WTC11 (cell line): ENCODE measurements around the gene CYP3A4. TPM values are rescaled to one million over a fixed set of nuclear protein-coding genes. Genes with fewer than 3 reads are reported as not detected.
"Not testable (repeated sequence)": the region's sequence is repeated elsewhere in the genome, so short reads cannot be mapped to it uniquely, and the experiment has no call there.

Experiments used
- ATAC-seq: fragments of 200-7000 bp; cut with Tn5 transposase; 2 replicates; pipeline ENCODE4 v1.10.0; 2021; ENCODE audit warnings: mild to moderate bottlenecking, moderate library complexity
- CTCF ChIA-PET: fragments of 300-600 bp; sonication (Branson Sonifier 250); formaldehyde crosslinking; loops from one replicate; lab custom pipeline; 2021; ENCODE audit warnings: antibody characterized with exemption; lab: Charles Lee
- POLR2A ChIA-PET: fragments of 350-600 bp; sonication (Branson Sonifier 250); formaldehyde crosslinking; loops from one replicate; lab custom pipeline; 2021; ENCODE audit warnings: antibody characterized with exemption; lab: Charles Lee
- DNase-seq: peaks from one replicate; pipeline ENCODE4 v3.0.0; 2021; ENCODE audit warnings: low spot score
- H3K27ac Mint-ChIP-seq: 2 replicates; pipeline ENCODE4 v1.8.0; 2021; ENCODE audit warnings: mixed read lengths
- H3K27me3 Mint-ChIP-seq: 2 replicates; pipeline ENCODE4 v1.8.0; 2021; ENCODE audit warnings: low read depth, mild to moderate bottlenecking, moderate library complexity, mixed read lengths
- H3K36me3 Mint-ChIP-seq: 2 replicates; pipeline ENCODE4 v1.8.0; 2021; ENCODE audit warnings: mixed read lengths
- H3K4me1 Mint-ChIP-seq: 2 replicates; pipeline ENCODE4 v1.8.0; 2022; ENCODE audit warnings: mixed read lengths
- H3K4me3 Mint-ChIP-seq: 2 replicates; pipeline ENCODE4 v1.8.0; 2021; ENCODE audit warnings: mild to moderate bottlenecking, moderate library complexity, mixed read lengths
- H3K9me3 Mint-ChIP-seq: 2 replicates; pipeline ENCODE4 v1.8.0; 2021; ENCODE audit warnings: mixed read lengths
- ATF1 ChIP-seq: sonication (generic); formaldehyde crosslinking; IDR thresholded peaks from 2 replicates; pipeline ENCODE4 v1.8.1; 2023; ENCODE audit warnings: mild to moderate bottlenecking, moderate library complexity, missing genetic modification reagents
- ETV6 ChIP-seq: sonication (generic); formaldehyde crosslinking; IDR thresholded peaks from 2 replicates; pipeline ENCODE4 v1.8.1; 2022; ENCODE audit warnings: mild to moderate bottlenecking, missing genetic modification reagents
- FOXJ3 ChIP-seq: sonication (generic); formaldehyde crosslinking; IDR thresholded peaks from 2 replicates; pipeline ENCODE4 v1.9.0; 2021; ENCODE audit warnings: missing genetic modification reagents, mild to moderate bottlenecking, borderline replicate concordance
- GRHL2 ChIP-seq: fragments of 250-450 bp; sonication (Bioruptor Pico); IDR thresholded peaks from 2 replicates; pipeline ENCODE4 v1.8.0; 2022; ENCODE audit warnings: mild to moderate bottlenecking, moderate library complexity; ENCODE audit not compliant: insufficient replicate concordance, severe bottlenecking
- GTF2I ChIP-seq: fragments of 250-450 bp; sonication (Bioruptor Pico); conservative IDR thresholded peaks from 2 replicates; pipeline ENCODE4 v1.4.0; 2021; ENCODE audit warnings: mild to moderate bottlenecking
- NFATC4 ChIP-seq: fragments of 250-450 bp; sonication (Bioruptor Pico); IDR thresholded peaks from 2 replicates; pipeline ENCODE4 v1.9.0; 2021; ENCODE audit warnings: mild to moderate bottlenecking
- NFYB ChIP-seq: sonication (generic); formaldehyde crosslinking; conservative IDR thresholded peaks from 2 replicates; pipeline ENCODE4 v1.8.0; 2022; ENCODE audit warnings: low read depth, missing genetic modification reagents
- NR1H2 ChIP-seq: sonication (generic); formaldehyde crosslinking; IDR thresholded peaks from 2 replicates; pipeline ENCODE4 v1.9.0; 2021; ENCODE audit warnings: mild to moderate bottlenecking, moderate library complexity, missing genetic modification reagents
- NR2C2 ChIP-seq: sonication (generic); formaldehyde crosslinking; IDR thresholded peaks from 2 replicates; pipeline ENCODE4 v1.8.0; 2022; ENCODE audit warnings: mild to moderate bottlenecking, missing genetic modification reagents
- NR3C1 ChIP-seq: sonication (generic); formaldehyde crosslinking; conservative IDR thresholded peaks from 2 replicates; pipeline ENCODE4 v1.8.1; 2023; ENCODE audit warnings: low read depth, mild to moderate bottlenecking, missing genetic modification reagents
- RELA ChIP-seq: sonication (generic); formaldehyde crosslinking; IDR thresholded peaks from 2 replicates; pipeline ENCODE4 v1.8.1; 2022; ENCODE audit warnings: missing genetic modification reagents, mild to moderate bottlenecking, borderline replicate concordance
- TCF7 ChIP-seq: sonication (generic); formaldehyde crosslinking; IDR thresholded peaks from 2 replicates; pipeline ENCODE4 v1.8.0; 2022; ENCODE audit warnings: mild to moderate bottlenecking, low read depth, missing genetic modification reagents, moderate library complexity
- TP53 ChIP-seq: sonication (generic); formaldehyde crosslinking; IDR thresholded peaks from 2 replicates; pipeline ENCODE4 v1.8.1; 2023; ENCODE audit warnings: mild to moderate bottlenecking, missing genetic modification reagents
- ZBTB21 ChIP-seq: sonication (generic); formaldehyde crosslinking; IDR thresholded peaks from 2 replicates; pipeline ENCODE4 v1.8.1; 2023; ENCODE audit warnings: mild to moderate bottlenecking, missing genetic modification reagents, borderline replicate concordance
- ZNF219 ChIP-seq: sonication (generic); formaldehyde crosslinking; IDR thresholded peaks from 2 replicates; pipeline ENCODE4 v1.8.0; 2023; ENCODE audit warnings: missing genetic modification reagents, mild to moderate bottlenecking, borderline replicate concordance
- ZNF263 ChIP-seq: sonication (generic); formaldehyde crosslinking; IDR thresholded peaks from 2 replicates; pipeline ENCODE4 v1.8.1; 2022; ENCODE audit warnings: low read depth, mild to moderate bottlenecking, moderate library complexity, missing genetic modification reagents
- ZNF416 ChIP-seq: fragments of 250-450 bp; sonication (Bioruptor Pico); IDR thresholded peaks from 2 replicates; pipeline ENCODE4 v1.9.0; 2021; ENCODE audit warnings: mild to moderate bottlenecking, inconsistent platforms
- ZNF423 ChIP-seq: fragments of 250-450 bp; sonication (Bioruptor Pico); IDR thresholded peaks from 2 replicates; pipeline ENCODE4 v2.1.2; 2022; ENCODE audit warnings: mild to moderate bottlenecking, moderate library complexity
- total RNA-seq: library from RNA; stranded (reverse); gene quantifications from 3 replicates; pipeline ENCODE4 v1.2.3, GENCODE V29; 2021
- TF ChIP-seq, protein P1 (sequence below): sonication (generic); formaldehyde crosslinking; IDR thresholded peaks from 2 replicates; pipeline ENCODE4 v1.8.0; 2022; ENCODE audit warnings: mild to moderate bottlenecking, missing genetic modification reagents
- TF ChIP-seq, protein P2 (sequence below): fragments of 200-600 bp; IDR thresholded peaks from 2 replicates; pipeline ENCODE4 v1.8.0; 2022; ENCODE audit warnings: antibody characterized with exemption
- TF ChIP-seq, protein P3 (sequence below): sonication (generic); formaldehyde crosslinking; IDR thresholded peaks from 2 replicates; pipeline ENCODE4 v1.8.1; 2022; ENCODE audit warnings: mild to moderate bottlenecking, missing genetic modification reagents, moderate library complexity, borderline replicate concordance
- TF ChIP-seq, protein P4 (sequence below): sonication (generic); formaldehyde crosslinking; conservative IDR thresholded peaks from 2 replicates; pipeline ENCODE4 v1.8.1; 2022; ENCODE audit warnings: mild to moderate bottlenecking, missing genetic modification reagents
- TF ChIP-seq, protein P5 (sequence below): fragments of 250-450 bp; sonication (Bioruptor Pico); conservative IDR thresholded peaks from 2 replicates; pipeline ENCODE4 v1.9.0; 2021; ENCODE audit warnings: mild to moderate bottlenecking
- TF ChIP-seq, protein P6 (sequence below): sonication (generic); formaldehyde crosslinking; IDR thresholded peaks from 2 replicates; pipeline ENCODE4 v1.8.1; 2023; ENCODE audit warnings: mild to moderate bottlenecking, missing genetic modification reagents

CYP3A4 gene
- total RNA-seq, 1 experiment from 2014 or later: 0.33 TPM

DNA sequence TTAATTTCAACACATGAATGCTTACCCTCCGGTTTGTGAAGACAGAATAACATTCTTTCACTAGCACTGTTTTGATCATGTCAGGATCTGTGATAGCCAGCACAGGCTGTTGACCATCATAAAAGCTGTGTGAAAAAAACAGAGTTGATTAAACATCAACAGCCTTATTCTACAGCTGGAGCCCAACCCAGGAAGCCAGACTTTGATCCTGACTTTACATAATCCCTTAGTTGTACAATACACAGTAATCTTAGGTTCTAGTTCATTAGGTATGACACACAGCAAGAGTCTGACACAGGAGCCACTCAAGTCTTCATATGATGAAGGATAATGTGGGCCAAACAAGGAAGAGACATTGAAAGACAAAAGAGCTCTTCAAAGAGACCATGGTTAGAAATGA, 11.4 kb downstream of the CYP3A4 start (continued):
- TF ChIP-seq ATF1 (CRISPR knock-in tag) (no peak), GRHL2 (CRISPR knock-in tag) (no peak)
- TF ChIP-seq, protein P1, sequence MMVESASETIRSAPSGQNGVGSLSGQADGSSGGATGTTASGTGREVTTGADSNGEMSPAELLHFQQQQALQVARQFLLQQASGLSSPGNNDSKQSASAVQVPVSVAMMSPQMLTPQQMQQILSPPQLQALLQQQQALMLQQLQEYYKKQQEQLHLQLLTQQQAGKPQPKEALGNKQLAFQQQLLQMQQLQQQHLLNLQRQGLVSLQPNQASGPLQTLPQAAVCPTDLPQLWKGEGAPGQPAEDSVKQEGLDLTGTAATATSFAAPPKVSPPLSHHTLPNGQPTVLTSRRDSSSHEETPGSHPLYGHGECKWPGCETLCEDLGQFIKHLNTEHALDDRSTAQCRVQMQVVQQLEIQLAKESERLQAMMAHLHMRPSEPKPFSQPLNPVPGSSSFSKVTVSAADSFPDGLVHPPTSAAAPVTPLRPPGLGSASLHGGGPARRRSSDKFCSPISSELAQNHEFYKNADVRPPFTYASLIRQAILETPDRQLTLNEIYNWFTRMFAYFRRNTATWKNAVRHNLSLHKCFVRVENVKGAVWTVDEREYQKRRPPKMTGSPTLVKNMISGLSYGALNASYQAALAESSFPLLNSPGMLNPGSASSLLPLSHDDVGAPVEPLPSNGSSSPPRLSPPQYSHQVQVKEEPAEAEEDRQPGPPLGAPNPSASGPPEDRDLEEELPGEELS: no peak
- TF ChIP-seq, protein P2, sequence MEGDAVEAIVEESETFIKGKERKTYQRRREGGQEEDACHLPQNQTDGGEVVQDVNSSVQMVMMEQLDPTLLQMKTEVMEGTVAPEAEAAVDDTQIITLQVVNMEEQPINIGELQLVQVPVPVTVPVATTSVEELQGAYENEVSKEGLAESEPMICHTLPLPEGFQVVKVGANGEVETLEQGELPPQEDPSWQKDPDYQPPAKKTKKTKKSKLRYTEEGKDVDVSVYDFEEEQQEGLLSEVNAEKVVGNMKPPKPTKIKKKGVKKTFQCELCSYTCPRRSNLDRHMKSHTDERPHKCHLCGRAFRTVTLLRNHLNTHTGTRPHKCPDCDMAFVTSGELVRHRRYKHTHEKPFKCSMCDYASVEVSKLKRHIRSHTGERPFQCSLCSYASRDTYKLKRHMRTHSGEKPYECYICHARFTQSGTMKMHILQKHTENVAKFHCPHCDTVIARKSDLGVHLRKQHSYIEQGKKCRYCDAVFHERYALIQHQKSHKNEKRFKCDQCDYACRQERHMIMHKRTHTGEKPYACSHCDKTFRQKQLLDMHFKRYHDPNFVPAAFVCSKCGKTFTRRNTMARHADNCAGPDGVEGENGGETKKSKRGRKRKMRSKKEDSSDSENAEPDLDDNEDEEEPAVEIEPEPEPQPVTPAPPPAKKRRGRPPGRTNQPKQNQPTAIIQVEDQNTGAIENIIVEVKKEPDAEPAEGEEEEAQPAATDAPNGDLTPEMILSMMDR: no peak
- TF ChIP-seq, all 79 proteins: peak for 0

DNA sequence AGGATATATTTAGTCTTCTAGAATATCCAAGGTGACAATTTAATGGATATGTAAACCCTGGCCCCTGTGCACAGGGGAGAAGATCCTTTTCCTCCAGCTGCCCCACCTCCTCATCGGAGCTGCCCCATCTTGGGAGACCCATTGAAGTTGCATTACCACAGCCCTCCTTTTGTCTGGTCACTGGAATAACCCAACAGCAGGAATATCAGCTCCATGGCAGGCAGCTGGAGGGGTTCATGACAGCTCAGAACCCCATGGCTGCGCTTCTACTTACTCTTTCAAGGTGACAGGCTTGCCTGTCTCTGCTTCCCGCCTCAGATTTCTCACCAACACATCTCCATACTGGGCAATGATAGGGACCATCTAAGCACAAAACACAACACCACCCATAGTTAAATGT, 14.5 kb downstream of the CYP3A4 start:
- POLR2A ChIA-PET, H3K27ac Mint-ChIP-seq, H3K9me3 Mint-ChIP-seq, H3K36me3 Mint-ChIP-seq, CTCF ChIA-PET, H3K4me1 Mint-ChIP-seq, ATAC-seq, DNase-seq, H3K4me3 Mint-ChIP-seq: not testable (repeated sequence)
- peaks cover 10% of the 10 kb centered on the region for H3K27me3 Mint-ChIP-seq

DNA sequence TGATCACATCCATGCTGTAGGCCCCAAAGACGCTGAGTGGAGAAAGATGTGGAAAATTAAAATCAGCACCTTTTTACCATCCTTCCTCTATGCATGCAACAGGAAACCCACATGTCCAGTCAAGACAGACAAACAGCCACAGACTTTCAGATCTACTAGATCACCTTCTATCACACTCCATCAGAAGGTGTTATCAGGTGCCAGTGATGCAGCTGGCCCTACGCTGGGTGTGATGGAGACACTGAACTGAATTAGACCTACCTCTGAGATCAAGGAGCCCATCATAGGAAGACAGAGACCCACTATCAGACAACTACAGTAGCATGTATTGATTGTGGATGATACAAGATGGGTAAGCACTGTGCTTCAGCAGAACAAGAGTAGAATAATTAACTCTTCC, 15.5 kb downstream of the CYP3A4 start:
- TF ChIP-seq TCF7 (CRISPR knock-in tag) (no peak), GTF2I (no peak), ZBTB21 (CRISPR knock-in tag) (no peak), FOXJ3 (no peak), NR1H2 (CRISPR knock-in tag) (no peak), GRHL2 (CRISPR knock-in tag) (no peak), ZNF423 (CRISPR knock-in tag) (no peak), NR2C2 (CRISPR knock-in tag) (no peak), NFATC4 (no peak), ETV6 (no peak), NFYB (no peak), TP53 (CRISPR knock-in tag) (no peak), RELA (CRISPR knock-in tag) (no peak)
- TF ChIP-seq, protein P3, sequence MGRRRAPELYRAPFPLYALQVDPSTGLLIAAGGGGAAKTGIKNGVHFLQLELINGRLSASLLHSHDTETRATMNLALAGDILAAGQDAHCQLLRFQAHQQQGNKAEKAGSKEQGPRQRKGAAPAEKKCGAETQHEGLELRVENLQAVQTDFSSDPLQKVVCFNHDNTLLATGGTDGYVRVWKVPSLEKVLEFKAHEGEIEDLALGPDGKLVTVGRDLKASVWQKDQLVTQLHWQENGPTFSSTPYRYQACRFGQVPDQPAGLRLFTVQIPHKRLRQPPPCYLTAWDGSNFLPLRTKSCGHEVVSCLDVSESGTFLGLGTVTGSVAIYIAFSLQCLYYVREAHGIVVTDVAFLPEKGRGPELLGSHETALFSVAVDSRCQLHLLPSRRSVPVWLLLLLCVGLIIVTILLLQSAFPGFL (CRISPR knock-in tag): no peak
- ATAC-seq (no peak), DNase-seq (no peak)
- Mint-ChIP-seq H3K9me3 (peaks cover 3% of the 10 kb centered on the region; the same call in 1 of the 2 replicates), H3K27ac (no peak overlapping the region), H3K4me3 (no peak overlapping the region), H3K27me3 (peaks cover 11% of the 10 kb centered on the region), H3K36me3 (no peaks in the 10 kb centered on the region), H3K4me1 (no peaks in the 10 kb centered on the region)
- ChIA-PET CTCF (no interaction called here), POLR2A (no interaction called here)

DNA sequence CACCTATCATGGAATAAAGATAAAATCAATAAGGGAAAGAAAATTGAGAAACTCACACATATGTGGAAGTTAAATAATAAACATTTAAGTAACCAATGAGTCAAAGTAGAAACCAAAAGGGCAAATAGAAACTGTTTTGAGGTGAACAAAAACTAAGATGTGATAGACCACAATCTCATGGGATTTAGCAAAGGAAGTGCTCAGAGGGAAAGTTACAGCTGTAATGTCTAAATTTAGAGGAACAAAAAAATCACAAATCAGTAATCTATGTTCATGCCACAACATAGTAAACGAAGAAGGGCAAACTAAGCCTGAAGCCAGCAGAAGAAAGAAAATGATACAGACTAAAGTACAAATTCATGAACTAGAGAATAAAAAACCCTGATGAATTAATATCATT, 16.3 kb downstream of the CYP3A4 start:
- ATAC-seq (no peak), DNase-seq (no peak)
- POLR2A ChIA-PET: no interaction called here
- H3K4me1 Mint-ChIP-seq: no peaks in the 10 kb centered on the region
- no peak overlapping the region for H3K27ac Mint-ChIP-seq
- no peak overlapping the region for H3K4me3 Mint-ChIP-seq
- no peaks in the 10 kb centered on the region for H3K36me3 Mint-ChIP-seq
- peaks cover 3% of the 10 kb centered on the region; the same call in 1 of the 2 replicates for H3K9me3 Mint-ChIP-seq
- peaks cover 9% of the 10 kb centered on the region; the same call in 1 of the 2 replicates for H3K27me3 Mint-ChIP-seq
- CTCF ChIA-PET: no interaction called here
- TF ChIP-seq, protein P4, sequence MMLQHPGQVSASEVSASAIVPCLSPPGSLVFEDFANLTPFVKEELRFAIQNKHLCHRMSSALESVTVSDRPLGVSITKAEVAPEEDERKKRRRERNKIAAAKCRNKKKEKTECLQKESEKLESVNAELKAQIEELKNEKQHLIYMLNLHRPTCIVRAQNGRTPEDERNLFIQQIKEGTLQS (CRISPR knock-in tag): no peak
- TF ChIP-seq ZNF416 (CRISPR knock-in tag) (no peak), ZNF219 (CRISPR knock-in tag) (no peak), ZNF263 (CRISPR knock-in tag) (no peak), NR3C1 (CRISPR knock-in tag) (no peak)
- TF ChIP-seq, protein P5, sequence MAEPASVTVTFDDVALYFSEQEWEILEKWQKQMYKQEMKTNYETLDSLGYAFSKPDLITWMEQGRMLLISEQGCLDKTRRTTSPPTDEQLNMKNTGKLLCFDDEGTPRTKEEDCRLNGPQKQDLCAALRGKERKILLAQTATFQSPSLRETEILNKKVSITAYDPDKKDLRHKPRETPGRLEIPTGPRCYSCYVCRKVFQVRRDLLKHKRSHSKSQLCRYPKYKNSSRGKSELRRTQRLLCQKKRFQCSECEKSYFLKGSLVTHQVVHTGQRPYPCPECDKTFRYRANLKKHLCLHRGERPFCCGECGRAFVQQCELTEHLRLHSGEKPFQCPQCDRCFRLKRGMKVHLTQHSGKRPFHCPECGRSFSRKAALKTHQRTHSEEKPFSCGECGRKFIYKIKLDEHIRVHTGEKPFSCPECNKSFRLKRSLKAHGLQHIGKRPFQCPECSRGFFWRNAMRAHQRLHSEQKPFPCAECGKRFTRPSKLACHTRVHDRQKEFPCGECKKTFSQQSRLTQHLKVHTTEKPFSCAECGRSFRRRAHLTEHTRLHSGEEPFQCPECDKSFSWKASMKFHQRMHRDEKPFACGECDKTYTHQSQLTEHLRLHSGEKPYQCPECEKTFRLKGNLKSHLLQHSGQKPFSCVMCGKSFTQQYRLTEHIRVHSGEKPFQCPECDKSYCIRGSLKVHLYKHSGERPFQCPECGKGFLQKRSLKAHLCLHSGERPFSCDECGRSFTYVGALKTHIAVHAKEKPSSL: no peak
- TF ChIP-seq, protein P6, sequence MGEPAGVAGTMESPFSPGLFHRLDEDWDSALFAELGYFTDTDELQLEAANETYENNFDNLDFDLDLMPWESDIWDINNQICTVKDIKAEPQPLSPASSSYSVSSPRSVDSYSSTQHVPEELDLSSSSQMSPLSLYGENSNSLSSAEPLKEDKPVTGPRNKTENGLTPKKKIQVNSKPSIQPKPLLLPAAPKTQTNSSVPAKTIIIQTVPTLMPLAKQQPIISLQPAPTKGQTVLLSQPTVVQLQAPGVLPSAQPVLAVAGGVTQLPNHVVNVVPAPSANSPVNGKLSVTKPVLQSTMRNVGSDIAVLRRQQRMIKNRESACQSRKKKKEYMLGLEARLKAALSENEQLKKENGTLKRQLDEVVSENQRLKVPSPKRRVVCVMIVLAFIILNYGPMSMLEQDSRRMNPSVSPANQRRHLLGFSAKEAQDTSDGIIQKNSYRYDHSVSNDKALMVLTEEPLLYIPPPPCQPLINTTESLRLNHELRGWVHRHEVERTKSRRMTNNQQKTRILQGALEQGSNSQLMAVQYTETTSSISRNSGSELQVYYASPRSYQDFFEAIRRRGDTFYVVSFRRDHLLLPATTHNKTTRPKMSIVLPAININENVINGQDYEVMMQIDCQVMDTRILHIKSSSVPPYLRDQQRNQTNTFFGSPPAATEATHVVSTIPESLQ (CRISPR knock-in tag): no peak
